ENCODE measurements around the gene SLC12A1. TPM values are rescaled to one million over a fixed set of nuclear protein-coding genes. Genes with fewer than 3 reads are reported as not detected.

The SLC12A1 gene
- total RNA-seq, 4 donors from 2014 or later: not detected

DNA sequence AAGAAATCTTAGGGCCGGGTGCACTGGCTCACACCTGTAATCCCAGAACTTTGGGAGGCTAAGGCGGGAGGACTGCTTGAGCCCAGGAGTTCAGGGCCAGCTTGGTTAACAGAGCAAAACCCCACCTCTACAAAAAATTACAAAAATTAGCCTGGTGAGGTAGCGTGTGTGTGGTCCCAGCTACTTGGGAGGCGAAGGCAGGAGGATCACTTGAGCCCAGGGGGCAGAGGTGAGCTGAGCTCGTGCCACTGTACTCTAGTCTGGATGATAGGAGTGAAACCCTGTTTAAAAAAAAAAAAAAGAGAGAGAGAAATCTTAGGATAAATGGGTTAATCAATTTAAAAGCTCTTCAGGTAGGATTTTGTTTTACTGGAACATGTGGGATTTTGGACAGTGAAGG is 93.9 kb downstream of the SLC12A1 start:
- no peak for TF ChIP-seq CTCF (IDR thresholded peaks at IDR 0.05; ENCODE audit: low read depth)

- TF ChIP-seq CTCF (IDR thresholded peaks at IDR 0.05; ENCODE audit: low read depth): no peak
These were observed 98.3 kb downstream of the SLC12A1 start for GRCh38 chr15:48304398-48304797.

DNA sequence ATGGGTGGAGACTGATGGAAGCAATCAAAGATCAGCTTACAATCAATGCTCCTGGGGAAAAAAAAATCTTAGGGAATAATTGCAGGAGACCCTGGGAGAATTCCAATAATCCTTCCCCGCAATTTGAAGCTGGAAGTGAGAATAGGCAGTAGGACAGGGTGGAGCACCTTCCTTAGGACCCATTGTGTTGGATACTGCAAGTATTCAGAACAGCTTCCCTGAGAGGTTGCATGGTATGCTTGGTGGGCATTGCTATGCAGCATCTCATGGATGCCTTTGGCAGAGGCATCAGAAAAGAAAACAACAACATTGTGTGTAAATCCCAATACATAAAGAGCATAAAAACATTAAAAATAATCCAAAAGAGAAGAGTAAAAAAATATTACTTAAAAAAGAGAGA is 100.5 kb downstream of the SLC12A1 start:
- TF ChIP-seq CTCF (IDR thresholded peaks at IDR 0.05; ENCODE audit: low read depth): no peak

- no peak for TF ChIP-seq CTCF (IDR thresholded peaks at IDR 0.05; ENCODE audit: low read depth)
These were observed 101.5 kb downstream of the SLC12A1 start for GRCh38 chr15:48307586-48307985.

- TF ChIP-seq CTCF (IDR thresholded peaks at IDR 0.05; ENCODE audit: low read depth): no peak
These were observed 103.6 kb downstream of the SLC12A1 start for GRCh38 chr15:48309740-48310139.

DNA sequence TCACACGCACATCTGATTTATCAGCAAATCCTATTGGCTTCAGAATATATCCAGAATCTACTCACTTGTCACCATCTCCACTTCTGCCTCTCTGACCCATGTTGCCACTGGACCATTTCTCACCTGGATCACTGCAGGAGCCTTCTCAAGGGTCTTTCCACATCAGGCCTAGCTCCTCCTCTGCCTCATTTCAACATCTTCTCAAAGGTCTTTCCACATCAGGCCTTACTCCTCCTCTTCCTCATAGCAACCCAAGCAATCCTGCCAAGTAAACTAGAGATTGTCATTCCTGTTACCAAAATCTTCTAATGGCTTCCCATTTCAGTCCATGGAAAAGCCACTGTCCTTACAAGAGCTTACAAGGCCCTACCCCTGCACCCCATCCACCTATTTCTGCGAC is 107.1 kb downstream of the SLC12A1 start:
- no peak for TF ChIP-seq CTCF (IDR thresholded peaks at IDR 0.05; ENCODE audit: low read depth)

DNA sequence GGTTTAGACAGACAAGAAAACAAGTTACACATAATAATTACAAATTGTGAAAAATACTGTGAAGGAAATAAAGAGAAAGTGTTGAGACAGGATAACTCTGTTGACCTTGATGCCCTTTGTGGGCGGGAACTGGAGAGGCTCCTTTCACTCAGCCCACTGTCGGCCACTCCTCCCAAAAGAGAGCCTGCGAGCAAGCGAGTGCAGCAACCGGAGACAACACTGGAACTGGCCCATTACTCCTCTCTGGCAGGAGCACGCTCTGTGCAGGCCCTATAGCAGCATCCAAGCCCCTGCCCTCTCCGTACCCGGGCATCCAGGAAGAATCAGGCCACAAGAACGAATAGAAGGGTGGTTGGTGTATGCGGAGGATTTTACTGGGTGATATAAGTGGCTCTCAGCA is 108.9 kb downstream of the SLC12A1 start:
- no peak for TF ChIP-seq CTCF (IDR thresholded peaks at IDR 0.05; ENCODE audit: low read depth)
